ENCODE results near the gene CCDC77. TPM values are rescaled to one million over a fixed set of nuclear protein-coding genes. Genes with fewer than 3 reads are reported as not detected.

The CCDC77 gene
- total RNA-seq, 4 donors from 2014 or later, result 7.7 to 12.2 (median 10.2) TPM

DNA sequence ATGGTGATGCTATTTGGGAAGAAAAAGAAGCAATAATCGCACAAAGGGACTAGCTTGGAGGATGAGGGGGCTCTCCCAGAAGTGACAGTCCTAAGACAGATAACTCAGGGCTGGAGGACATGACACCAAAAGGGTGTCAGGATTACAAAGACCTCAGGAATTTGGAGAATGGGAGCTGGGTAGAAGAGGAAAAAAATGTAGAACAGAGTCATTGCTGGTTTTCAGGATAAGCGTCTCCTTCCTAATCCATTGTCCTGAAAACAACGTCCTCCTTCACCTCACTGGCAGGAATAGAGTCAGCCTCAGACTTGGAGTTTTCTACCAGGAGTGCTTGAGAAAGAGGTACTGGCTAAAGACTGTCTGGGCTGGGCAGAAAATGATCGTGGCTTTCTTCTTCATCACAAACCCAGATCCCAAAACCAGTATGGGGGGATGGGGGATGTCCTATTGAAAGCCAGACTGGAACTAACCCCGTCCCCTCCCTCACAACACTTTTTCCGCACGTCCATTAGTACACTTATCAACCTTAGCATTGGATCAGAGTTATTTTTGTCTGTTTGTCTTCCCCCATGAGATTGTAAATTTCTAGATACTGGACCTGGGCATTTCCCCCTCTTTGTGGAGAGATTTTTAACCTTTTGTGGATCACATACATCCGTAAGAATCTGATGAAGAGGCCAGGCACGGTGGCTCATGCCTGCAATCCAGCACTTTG lies 72.6 kb downstream of the CCDC77 start:
- TF ChIP-seq CTCF (IDR thresholded peaks at IDR 0.05; ENCODE audit: low read depth), result no peak

GRCh38 chr12:475286-475685 lies 73.8 kb downstream of the CCDC77 start:
- TF ChIP-seq CTCF (IDR thresholded peaks at IDR 0.05; ENCODE audit: low read depth), result no peak

DNA sequence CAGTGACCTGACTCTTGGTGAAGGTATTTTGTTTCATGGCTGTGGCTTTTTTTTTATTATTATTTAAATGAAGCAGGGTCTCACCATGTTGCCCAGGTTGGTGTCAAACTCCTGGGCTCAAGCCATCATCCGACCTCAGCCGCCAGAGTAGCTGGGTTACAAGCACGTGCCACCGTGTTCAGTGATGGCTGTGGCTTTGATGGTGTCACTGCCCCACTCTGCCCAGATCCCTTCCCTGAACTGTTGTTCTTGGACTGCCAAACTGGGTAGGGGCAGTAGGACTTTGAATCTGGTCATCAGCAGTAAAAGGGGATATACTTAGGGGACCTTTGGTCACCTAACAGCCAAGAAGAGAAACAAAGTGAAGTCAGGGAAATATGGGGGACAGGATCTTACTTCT lies 77.7 kb downstream of the CCDC77 start:
- no peak for TF ChIP-seq CTCF (IDR thresholded peaks at IDR 0.05; ENCODE audit: low read depth)

- TF ChIP-seq CTCF (IDR thresholded peaks at IDR 0.05; ENCODE audit: low read depth), result no peak
These were observed 79.7 kb downstream of the CCDC77 start for GRCh38 chr12:480831-481816.

DNA sequence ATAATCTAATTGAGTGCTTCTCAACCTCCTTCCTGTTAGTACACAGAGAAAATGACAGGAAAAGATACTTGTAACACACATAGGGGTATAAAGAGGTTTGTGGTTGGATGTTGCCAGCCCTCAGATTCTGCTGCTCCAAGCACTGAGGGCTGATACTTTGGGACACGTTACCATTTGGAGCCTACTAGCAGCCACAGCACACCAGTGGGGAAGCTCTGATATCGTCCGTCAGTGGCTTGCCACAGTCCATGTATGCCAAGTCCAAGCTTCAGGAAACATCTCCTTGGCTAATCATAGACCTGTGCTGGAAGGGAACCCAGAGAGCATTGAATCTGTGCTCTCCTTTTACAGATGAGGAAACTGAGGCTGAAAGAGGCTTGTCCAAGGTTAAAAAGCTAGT lies 80.6 kb downstream of the CCDC77 start:
- no peak for TF ChIP-seq CTCF (IDR thresholded peaks at IDR 0.05; ENCODE audit: low read depth)

- no peak for TF ChIP-seq CTCF (IDR thresholded peaks at IDR 0.05; ENCODE audit: low read depth)
These were observed 82.7 kb downstream of the CCDC77 start for GRCh38 chr12:484096-484495.

- TF ChIP-seq CTCF (IDR thresholded peaks at IDR 0.05; ENCODE audit: low read depth), result no peak
These were observed 88.8 kb downstream of the CCDC77 start for GRCh38 chr12:490260-490659.

Measured in subcutaneous adipose tissue (tissue), 4 donors.